GM12891 (cell line): ENCODE data around the gene TSPAN10. TPM values are rescaled to one million over a fixed set of nuclear protein-coding genes. Genes with fewer than 3 reads are reported as not detected.

Experiments
- DNase-seq: peaks from one replicate; pipeline ENCODE4 v3.0.0; 2011; ENCODE audit warnings: low spot score; ENCODE audit not compliant: insufficient read length
- FAIRE-seq: peaks from 2 replicates; lab custom pipeline; 2011; peaks lifted over from hg19 to GRCh38; lab: Jason Lieb, UNC
- PAX5 ChIP-seq: IDR thresholded peaks from 2 replicates; pipeline ENCODE4 v1.6.1; 2011; ENCODE audit warnings: low read length, moderate library complexity, mild to moderate bottlenecking; ENCODE audit not compliant: insufficient read depth, severe bottlenecking
- POLR2A ChIP-seq: IDR thresholded peaks from 2 replicates; pipeline ENCODE4 v1.6.1; 2011; ENCODE audit warnings: low read depth, low read length, control low read depth
- POLR2AphosphoS5 ChIP-seq: IDR thresholded peaks from 2 replicates; pipeline ENCODE4 v1.6.1; 2011; ENCODE audit warnings: low read depth, low read length, control low read depth
- POU2F2 ChIP-seq: IDR thresholded peaks from 2 replicates; pipeline ENCODE4 v1.6.1; 2011; ENCODE audit warnings: low read depth, mild to moderate bottlenecking, control low read depth, low read length, moderate library complexity
- SPI1 ChIP-seq: IDR thresholded peaks from 2 replicates; pipeline ENCODE4 v1.6.1; 2011; ENCODE audit warnings: low read depth, low read length, control low read depth
- TAF1 ChIP-seq: IDR thresholded peaks from 2 replicates; pipeline ENCODE4 v1.6.1; 2011; ENCODE audit warnings: low read depth, low read length, control low read depth
- polyA plus RNA-seq: library from polyadenylated mRNA; unstranded; fragments of >200 nt; gene quantifications from one replicate; pipeline ENCODE4 v1.2.1, GENCODE V29; 2012; ENCODE audit warnings: low read depth, missing spikeins, inconsistent platforms; ENCODE audit not compliant: missing spikeins

TSPAN10 gene
- polyA plus RNA-seq: 0.62 TPM

GRCh38 chr17:81636505-81637288, at the start of gene TSPAN10, which contains the start of gene NPLOC4:
TSPAN10 (plus strand) TSS chr17:81637196; CDS start chr17:81642413, 5,217 bp downstream.
NPLOC4 (minus strand) TSS chr17:81637112; CDS start chr17:81636930, 182 bp downstream.
- FAIRE-seq (peak; percentile 91), DNase-seq (peak; percentile 95)
- TF ChIP-seq SPI1 (no peak), POU2F2 (peak; percentile 52; the same call in 1 of the 2 replicates), PAX5 (no peak), TAF1 (peak; percentile 94), POLR2A (peak; percentile 65)

- FAIRE-seq (no peak), DNase-seq (no peak)
- TF ChIP-seq POLR2AphosphoS5 (no peak), PAX5 (no peak), TAF1 (no peak), POU2F2 (no peak), SPI1 (no peak), POLR2A (no peak)
These were observed 47.4 kb upstream of the TSPAN10 start for GRCh38 chr17:81589612-81590011.

GRCh38 chr17:81590121-81590520, 46.9 kb upstream of the TSPAN10 start:
- FAIRE-seq: no peak

GRCh38 chr17:81591971-81592370, 45.0 kb upstream of the TSPAN10 start:
- FAIRE-seq (no peak), DNase-seq (no peak)
- no peak for TF ChIP-seq PAX5
- no peak for TF ChIP-seq TAF1
- no peak for TF ChIP-seq POLR2AphosphoS5
- no peak for TF ChIP-seq SPI1
- no peak for TF ChIP-seq POU2F2
- TF ChIP-seq POLR2A: no peak

More at GRCh38 chr17:81590121-81590520, 46.9 kb upstream of the TSPAN10 start:
- TF ChIP-seq POLR2A (no peak), PAX5 (no peak), POLR2AphosphoS5 (no peak), SPI1 (no peak)
- no peak for DNase-seq

GRCh38 chr17:81593105-81593871, 43.7 kb upstream of the TSPAN10 start:
- DNase-seq: no peak
- TF ChIP-seq POLR2AphosphoS5: no peak
- TF ChIP-seq PAX5: no peak
- TF ChIP-seq POU2F2: no peak
- no peak for TF ChIP-seq TAF1
- no peak for TF ChIP-seq SPI1
- TF ChIP-seq POLR2A: no peak
- no peak for FAIRE-seq

- DNase-seq (no peak), FAIRE-seq (no peak)
- TF ChIP-seq PAX5 (no peak), POLR2AphosphoS5 (no peak), POU2F2 (no peak), SPI1 (no peak), TAF1 (no peak)
These were observed 37.1 kb upstream of the TSPAN10 start for GRCh38 chr17:81599719-81600486.

GRCh38 chr17:81601525-81602120, 35.4 kb upstream of the TSPAN10 start:
- DNase-seq (peak; percentile 55), FAIRE-seq (peak; percentile 47)
- TF ChIP-seq TAF1 (no peak), POLR2A (no peak), POLR2AphosphoS5 (no peak), POU2F2 (no peak), PAX5 (no peak), SPI1 (no peak)

- no peak for DNase-seq
- no peak for FAIRE-seq
- no peak for TF ChIP-seq SPI1
- TF ChIP-seq POU2F2: no peak
- TF ChIP-seq POLR2AphosphoS5: no peak
- TF ChIP-seq TAF1: no peak
- no peak for TF ChIP-seq PAX5
- TF ChIP-seq POLR2A: no peak
These were observed 33.0 kb upstream of the TSPAN10 start for GRCh38 chr17:81603846-81604610.

- TF ChIP-seq POU2F2 (no peak), SPI1 (no peak), POLR2A (no peak), TAF1 (no peak), PAX5 (no peak), POLR2AphosphoS5 (no peak)
- no peak for FAIRE-seq
These were observed 29.6 kb upstream of the TSPAN10 start for GRCh38 chr17:81607431-81607830.

More at GRCh38 chr17:81607431-81607830, 29.6 kb upstream of the TSPAN10 start:
- no peak for DNase-seq
